Naive B cell (primary cell): ENCODE measurements around the gene RAD54L. TPM values are rescaled to one million over a fixed set of nuclear protein-coding genes. Genes with fewer than 3 reads are reported as not detected.
A peak's percentile ranks its signal among the peaks of the same experiment; 100 is the strongest.

Experiments
- ATAC-seq, 2 donors: fragments of 150-1000 bp; cut with Tn5 transposase; 2 replicates each; pipeline ENCODE4 v1.10.0; 2021; ENCODE audit warnings: low read depth in 2 of 2, mild to moderate bottlenecking in 2 of 2, moderate library complexity in 2 of 2
- DNase-seq: peaks from one replicate; pipeline ENCODE4 v3.0.0; 2022
- H3K27ac Mint-ChIP-seq, 6 donors: one replicate each; pipeline ENCODE4 v1.8.0; 2020 to 2022; ENCODE audit warnings: mild to moderate bottlenecking in 6 of 6, mixed read lengths in 6 of 6, moderate library complexity in 5 of 6, inconsistent platforms in 2 of 6
- H3K27me3 Mint-ChIP-seq, 3 donors: one replicate each; pipeline ENCODE4 v1.8.0; 2021 to 2022; ENCODE audit warnings: mixed read lengths in 3 of 3, mild to moderate bottlenecking in 1 of 3
- H3K36me3 Mint-ChIP-seq, 2 donors: one replicate each; pipeline ENCODE4 v1.8.0; 2020 to 2022; ENCODE audit warnings: mixed read lengths in 2 of 2, inconsistent platforms in 1 of 2, mild to moderate bottlenecking in 1 of 2
- H3K4me1 Mint-ChIP-seq, 3 donors: one replicate each; pipeline ENCODE4 v1.8.0; 2020 to 2022; ENCODE audit warnings: mixed read lengths in 3 of 3, inconsistent platforms in 1 of 3, mild to moderate bottlenecking in 1 of 3, moderate library complexity in 1 of 3
- H3K4me3 Mint-ChIP-seq, 8 donors: one replicate each; pipeline ENCODE4 v1.8.0; 2020 to 2022; ENCODE audit warnings: mild to moderate bottlenecking in 8 of 8, mixed read lengths in 8 of 8, moderate library complexity in 8 of 8, inconsistent platforms in 2 of 8
- H3K9me3 Mint-ChIP-seq, 7 donors: one replicate each; pipeline ENCODE4 v1.8.0; 2020 to 2022; ENCODE audit warnings: mixed read lengths in 7 of 7, mild to moderate bottlenecking in 5 of 7, inconsistent platforms in 2 of 7, moderate library complexity in 1 of 7
- polyA plus RNA-seq, 6 donors: library from polyadenylated mRNA; unstranded; fragments of 300-500 nt; fragmentation: Illumina TruSeq; gene quantifications; one replicate each; pipeline ENCODE4 v1.2.3, GENCODE V29; 2021; ENCODE audit warnings: low read depth in 6 of 6

RAD54L gene
- polyA plus RNA-seq, 6 donors from 2014 or later: 0.84 to 1.4 TPM; not detected in 4

- H3K27me3 Mint-ChIP-seq: no peaks in the 10 kb centered on the region
- no peak for DNase-seq
- peak overlapping the region in 2 of 6 donors; percentile 51 to 85 for H3K27ac Mint-ChIP-seq
- H3K4me1 Mint-ChIP-seq: peaks cover 0 to 6% (median 4%) of the 10 kb centered on the region in 3 donors
- no peaks in the 10 kb centered on the region for H3K9me3 Mint-ChIP-seq
- H3K36me3 Mint-ChIP-seq: peaks cover 0 to 6% of the 10 kb centered on the region in 2 donors
- no peak for ATAC-seq
- no peak overlapping the region for H3K4me3 Mint-ChIP-seq
Measured at GRCh38 chr1:46281021-46281420, 33.5 kb downstream of the RAD54L start.

DNA sequence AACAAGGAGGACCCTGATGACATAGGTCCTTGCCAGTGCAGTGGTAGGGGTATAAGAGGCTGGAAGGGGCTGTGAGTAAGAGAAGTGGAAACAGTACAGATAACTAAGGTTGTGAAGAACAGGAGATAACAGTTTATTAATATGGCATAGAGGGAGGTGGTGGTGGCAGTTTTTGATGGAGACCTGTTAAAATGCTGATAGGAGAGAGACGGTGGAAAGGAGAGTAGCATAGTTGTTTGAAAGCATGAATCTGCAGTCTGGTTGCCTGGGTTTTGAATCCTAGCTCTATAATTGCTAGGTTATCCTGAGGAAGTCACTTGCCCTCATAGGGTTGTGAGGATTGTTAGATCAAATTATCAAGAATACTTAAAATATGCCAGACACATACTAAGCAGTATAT, 36.5 kb downstream of the RAD54L start:
- DNase-seq: no peak
- no peak for ATAC-seq
- Mint-ChIP-seq H3K4me1 (peaks cover 0 to 6% (median 4%) of the 10 kb centered on the region in 3 donors), H3K27ac (peak overlapping the region in 1 of 6 donors; percentile 12), H3K9me3 (no peaks in the 10 kb centered on the region), H3K27me3 (no peaks in the 10 kb centered on the region), H3K36me3 (peaks cover 2 to 13% of the 10 kb centered on the region in 2 donors), H3K4me3 (no peak overlapping the region)

- ATAC-seq: no peak
- no peaks in the 10 kb centered on the region for H3K9me3 Mint-ChIP-seq
- no peak overlapping the region for H3K4me3 Mint-ChIP-seq
- peaks cover 0 to 6% (median 4%) of the 10 kb centered on the region in 3 donors for H3K4me1 Mint-ChIP-seq
- no peak for DNase-seq
- peaks cover 4 to 18% of the 10 kb centered on the region in 2 donors for H3K36me3 Mint-ChIP-seq
- H3K27me3 Mint-ChIP-seq: no peaks in the 10 kb centered on the region
- peak overlapping the region in 1 of 6 donors; percentile 23 for H3K27ac Mint-ChIP-seq
Measured at GRCh38 chr1:46284597-46285564, 37.3 kb downstream of the RAD54L start.

DNA sequence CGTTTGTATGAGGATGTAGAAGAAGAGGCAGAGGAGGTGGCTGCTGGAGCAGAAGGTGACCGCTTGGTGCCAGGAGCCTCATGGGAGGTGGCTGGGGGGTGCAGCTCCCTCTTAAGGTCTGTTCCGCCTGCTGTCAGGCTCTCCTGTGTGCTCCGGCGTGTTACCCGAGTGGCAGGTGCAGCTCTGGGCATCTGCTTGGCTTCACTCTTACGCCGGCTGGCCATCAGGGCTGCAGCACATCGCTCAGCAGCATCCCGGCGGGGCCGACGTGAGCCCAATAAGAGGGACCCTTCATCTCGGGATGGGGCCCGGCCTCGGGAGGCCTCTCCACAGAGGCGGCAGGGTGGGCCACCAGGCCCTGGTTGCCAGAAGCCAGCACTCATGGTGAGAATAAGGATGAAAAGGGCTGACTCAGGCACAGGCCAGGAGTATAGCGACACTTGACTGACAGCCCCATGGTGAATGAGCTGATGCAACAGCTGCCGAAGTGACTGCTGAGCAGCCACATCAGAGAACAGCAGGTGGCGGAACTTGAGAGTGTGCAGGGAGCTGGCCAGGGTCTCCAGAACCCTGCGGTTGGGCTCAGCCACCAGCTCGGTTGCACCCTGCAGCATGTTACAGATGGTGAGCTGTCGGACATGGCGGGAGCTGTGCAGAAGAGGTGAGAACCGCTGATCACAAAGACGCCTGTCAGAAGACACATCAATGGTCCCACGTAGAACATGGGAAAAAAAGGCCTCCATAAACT, 38.3 kb downstream of the RAD54L start:
- Mint-ChIP-seq H3K36me3 (peaks cover 4 to 20% of the 10 kb centered on the region in 2 donors), H3K9me3 (no peaks in the 10 kb centered on the region), H3K27me3 (no peaks in the 10 kb centered on the region), H3K4me1 (peaks cover 0 to 6% (median 4%) of the 10 kb centered on the region in 3 donors), H3K4me3 (no peak overlapping the region), H3K27ac (no peak overlapping the region)
- ATAC-seq (no peak), DNase-seq (no peak)

DNA sequence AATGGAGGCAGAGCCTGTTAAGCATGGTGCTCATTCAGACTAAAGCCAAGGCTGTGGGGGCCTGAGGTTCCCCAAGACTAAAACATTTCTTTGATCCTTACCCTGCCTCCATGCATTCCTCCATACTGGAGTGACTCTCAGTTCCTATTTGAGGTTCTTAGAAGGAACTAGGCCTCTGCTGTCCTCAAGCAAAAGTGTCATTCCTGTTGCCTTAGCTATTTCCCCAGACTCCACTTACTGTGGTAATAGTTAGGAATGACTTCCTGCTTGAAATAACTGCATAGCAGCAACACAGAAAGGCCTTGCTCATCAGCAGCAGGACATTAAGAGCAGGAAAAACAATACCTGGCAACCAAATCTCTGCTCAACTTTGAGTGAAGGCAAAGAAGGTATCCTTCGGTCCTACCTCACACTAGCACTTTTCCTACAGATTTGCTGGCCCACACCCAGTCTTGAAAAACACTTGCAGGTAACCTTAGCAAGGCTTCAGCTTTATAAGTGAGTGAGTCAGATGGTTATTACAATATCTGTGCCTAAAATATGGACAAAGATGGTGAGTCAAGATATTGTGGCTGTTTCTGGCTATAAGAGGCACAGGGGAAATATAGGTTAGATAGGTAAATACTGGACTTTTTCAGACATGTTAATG, 41.0 kb downstream of the RAD54L start:
- peaks cover 4 to 14% of the 10 kb centered on the region in 2 donors for H3K36me3 Mint-ChIP-seq
- no peak overlapping the region for H3K4me3 Mint-ChIP-seq
- no peak for DNase-seq
- ATAC-seq: no peak
- no peaks in the 10 kb centered on the region for H3K4me1 Mint-ChIP-seq
- no peaks in the 10 kb centered on the region for H3K27me3 Mint-ChIP-seq
- no peaks in the 10 kb centered on the region for H3K9me3 Mint-ChIP-seq
- peak overlapping the region in 1 of 6 donors; percentile 47 for H3K27ac Mint-ChIP-seq

- no peak overlapping the region for H3K27ac Mint-ChIP-seq
- ATAC-seq (no peak), DNase-seq (no peak)
- peaks cover 4 to 14% of the 10 kb centered on the region in 2 donors for H3K36me3 Mint-ChIP-seq
- H3K9me3 Mint-ChIP-seq: no peaks in the 10 kb centered on the region
- no peaks in the 10 kb centered on the region for H3K4me1 Mint-ChIP-seq
- H3K4me3 Mint-ChIP-seq: no peak overlapping the region
- no peaks in the 10 kb centered on the region for H3K27me3 Mint-ChIP-seq
Measured at GRCh38 chr1:46289134-46289494, 41.6 kb downstream of the RAD54L start.

GRCh38 chr1:46289976-46290375, 42.4 kb downstream of the RAD54L start:
- no peaks in the 10 kb centered on the region for H3K4me1 Mint-ChIP-seq
- no peak overlapping the region for H3K4me3 Mint-ChIP-seq
- H3K27ac Mint-ChIP-seq: peak overlapping the region in 1 of 6 donors; percentile 82
- DNase-seq (no peak), ATAC-seq (no peak)
- H3K9me3 Mint-ChIP-seq: no peaks in the 10 kb centered on the region
- no peaks in the 10 kb centered on the region for H3K27me3 Mint-ChIP-seq
- peaks cover 4 to 14% of the 10 kb centered on the region in 2 donors for H3K36me3 Mint-ChIP-seq

- ATAC-seq: no peak
- Mint-ChIP-seq H3K27ac (no peak overlapping the region), H3K4me3 (no peak overlapping the region), H3K27me3 (no peaks in the 10 kb centered on the region), H3K4me1 (peaks cover 1 to 9% (median 1%) of the 10 kb centered on the region in 3 donors), H3K36me3 (peaks cover 13 to 18% of the 10 kb centered on the region in 2 donors), H3K9me3 (no peaks in the 10 kb centered on the region)
- DNase-seq: no peak
Measured at GRCh38 chr1:46295306-46295705, 47.7 kb downstream of the RAD54L start.

- H3K4me1 Mint-ChIP-seq: peaks cover 16 to 36% (median 22%) of the 10 kb centered on the region in 3 donors
- H3K36me3 Mint-ChIP-seq: peaks cover 13 to 18% of the 10 kb centered on the region in 2 donors
- DNase-seq: no peak
- ATAC-seq: no peak
- no peaks in the 10 kb centered on the region for H3K27me3 Mint-ChIP-seq
- H3K27ac Mint-ChIP-seq: no peak overlapping the region
- H3K9me3 Mint-ChIP-seq: no peaks in the 10 kb centered on the region
- no peak overlapping the region for H3K4me3 Mint-ChIP-seq
Measured at GRCh38 chr1:46298387-46298786, 50.8 kb downstream of the RAD54L start.

DNA sequence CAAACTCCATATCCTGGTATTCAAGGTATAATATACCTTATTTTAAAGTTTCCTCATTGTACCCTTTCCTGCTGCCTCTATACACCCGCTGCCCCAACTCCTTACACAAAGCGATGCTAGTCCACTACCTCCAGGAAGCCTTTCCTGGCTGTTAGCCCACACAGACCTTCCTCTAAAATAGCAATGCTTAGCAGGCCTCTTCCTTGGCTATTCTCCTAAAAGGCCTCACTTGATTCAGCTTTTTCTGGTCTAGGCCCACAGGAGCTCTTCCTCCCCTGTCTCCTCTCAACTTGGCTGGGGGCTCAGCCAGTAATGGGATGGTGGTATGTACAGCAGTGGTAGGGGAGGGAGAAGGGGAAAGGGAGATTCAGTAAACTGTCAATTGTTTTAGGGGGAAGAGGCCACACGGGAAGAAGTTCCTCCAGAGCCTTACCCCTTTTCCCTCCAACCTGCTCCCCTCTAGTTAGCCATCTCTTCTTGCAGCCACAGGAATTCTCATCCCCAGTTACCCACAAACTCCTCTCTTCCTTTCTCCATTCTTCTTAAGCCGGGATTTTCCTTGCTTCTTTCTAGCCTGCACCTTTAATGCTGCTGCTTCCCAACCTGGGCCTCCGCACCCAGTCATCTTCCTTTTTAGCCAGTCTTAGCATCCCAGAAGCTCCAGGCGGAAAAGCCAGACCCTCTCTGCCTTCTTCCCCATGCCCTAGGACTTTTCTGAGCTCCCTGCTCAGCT, 53.3 kb downstream of the RAD54L start:
- H3K36me3 Mint-ChIP-seq: peaks cover 13 to 18% of the 10 kb centered on the region in 2 donors
- no peaks in the 10 kb centered on the region for H3K9me3 Mint-ChIP-seq
- peak overlapping the region; percentile 97 to 100 (median 98) for H3K4me3 Mint-ChIP-seq
- no peak for ATAC-seq
- no peaks in the 10 kb centered on the region for H3K27me3 Mint-ChIP-seq
- H3K4me1 Mint-ChIP-seq: peaks cover 26 to 45% (median 35%) of the 10 kb centered on the region in 3 donors
- peak overlapping the region in 4 of 6 donors; percentile 12 to 98 (median 89) for H3K27ac Mint-ChIP-seq
- DNase-seq: no peak

GRCh38 chr1:46301406-46301807, 53.8 kb downstream of the RAD54L start:
- no peaks in the 10 kb centered on the region for H3K27me3 Mint-ChIP-seq
- peaks cover 13 to 17% of the 10 kb centered on the region in 2 donors for H3K36me3 Mint-ChIP-seq
- DNase-seq (no peak), ATAC-seq (no peak)
- peak overlapping the region; percentile 97 to 100 (median 98) for H3K4me3 Mint-ChIP-seq
- peak overlapping the region in 5 of 6 donors; percentile 14 to 100 (median 94) for H3K27ac Mint-ChIP-seq
- H3K4me1 Mint-ChIP-seq: peaks cover 26 to 45% (median 39%) of the 10 kb centered on the region in 3 donors
- no peaks in the 10 kb centered on the region for H3K9me3 Mint-ChIP-seq

DNA sequence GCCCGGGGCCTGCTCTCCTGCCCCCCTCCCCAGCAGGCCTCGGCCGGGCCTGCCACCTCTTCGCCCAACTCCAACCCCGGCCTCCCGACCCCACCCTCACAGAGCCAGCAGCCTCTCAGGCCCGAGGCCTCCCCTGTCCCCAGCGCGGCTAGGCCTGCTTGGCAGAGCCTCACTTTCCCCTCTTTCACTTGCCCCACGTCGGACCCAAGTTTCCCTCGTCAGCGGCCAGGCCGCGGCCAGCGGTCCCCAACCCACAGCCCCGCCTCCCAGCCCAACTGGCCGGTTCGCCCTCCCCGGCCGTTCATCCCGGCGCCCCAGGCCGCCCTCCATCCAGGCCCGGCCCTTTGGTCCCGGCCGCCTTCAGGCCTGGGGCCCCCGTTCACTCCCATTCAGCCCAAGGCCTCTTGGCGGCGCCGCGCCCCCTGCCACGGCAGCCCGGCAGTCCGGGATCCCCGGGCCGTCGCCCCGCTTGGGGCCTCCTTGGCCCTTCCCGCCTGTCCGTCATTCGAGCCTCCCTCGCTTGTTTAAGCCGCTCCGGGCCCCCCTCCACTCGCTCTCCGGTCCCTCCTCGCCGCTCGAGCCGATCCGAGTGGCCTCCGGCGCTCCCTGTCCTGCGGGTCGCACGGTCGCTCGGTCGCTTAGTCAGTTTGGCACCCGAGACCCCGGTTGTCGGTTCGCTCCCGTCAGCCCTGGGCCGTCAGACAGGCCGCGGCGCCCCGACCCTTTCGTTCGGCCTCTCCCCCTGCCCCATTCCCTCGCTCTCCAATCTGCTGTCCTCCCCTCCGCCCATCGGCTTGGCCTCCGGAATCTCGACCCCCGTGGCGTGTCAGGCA, 54.5 kb downstream of the RAD54L start:
- Mint-ChIP-seq H3K27me3 (no peaks in the 10 kb centered on the region), H3K27ac (peak overlapping the region; percentile 93 to 100 (median 98)), H3K36me3 (peaks cover 8 to 11% of the 10 kb centered on the region in 2 donors), H3K4me3 (peak overlapping the region; percentile 97 to 100 (median 98)), H3K9me3 (no peaks in the 10 kb centered on the region), H3K4me1 (peaks cover 26 to 45% (median 45%) of the 10 kb centered on the region in 3 donors)
- ATAC-seq: peak; percentile 40
- peak; percentile 63 for DNase-seq
